ENCODE data around the gene TRIO.
A peak's percentile ranks its signal among the peaks of the same experiment; 100 is the strongest.

The TRIO gene

DNA sequence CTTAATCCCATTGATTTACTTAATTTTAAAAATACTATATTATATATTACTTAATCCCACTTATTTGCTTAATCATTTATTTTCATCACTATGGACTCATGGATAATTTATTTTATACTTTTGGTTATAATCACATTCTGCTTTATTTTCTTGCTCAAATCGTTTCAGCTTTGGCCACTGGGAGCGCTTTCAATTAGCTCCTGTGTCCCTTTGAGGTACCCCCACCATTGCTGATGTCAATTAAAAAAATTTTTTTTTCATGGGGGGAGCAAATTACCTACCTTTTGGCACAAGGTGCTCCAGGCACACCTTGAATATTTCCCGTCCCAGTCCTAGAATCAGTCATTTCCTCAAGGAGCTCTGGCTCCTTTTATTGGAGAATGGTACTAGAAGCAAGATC, 1.4 kb upstream of the TRIO start:
- CTCF ChIA-PET: interaction anchor here (0.6 to 2.0 kb wide), 7 partner anchors 10 to 104 kb away, joined by 3 to 8 read pairs (median 3); no protein-coding TSS in a partner anchor

DNA sequence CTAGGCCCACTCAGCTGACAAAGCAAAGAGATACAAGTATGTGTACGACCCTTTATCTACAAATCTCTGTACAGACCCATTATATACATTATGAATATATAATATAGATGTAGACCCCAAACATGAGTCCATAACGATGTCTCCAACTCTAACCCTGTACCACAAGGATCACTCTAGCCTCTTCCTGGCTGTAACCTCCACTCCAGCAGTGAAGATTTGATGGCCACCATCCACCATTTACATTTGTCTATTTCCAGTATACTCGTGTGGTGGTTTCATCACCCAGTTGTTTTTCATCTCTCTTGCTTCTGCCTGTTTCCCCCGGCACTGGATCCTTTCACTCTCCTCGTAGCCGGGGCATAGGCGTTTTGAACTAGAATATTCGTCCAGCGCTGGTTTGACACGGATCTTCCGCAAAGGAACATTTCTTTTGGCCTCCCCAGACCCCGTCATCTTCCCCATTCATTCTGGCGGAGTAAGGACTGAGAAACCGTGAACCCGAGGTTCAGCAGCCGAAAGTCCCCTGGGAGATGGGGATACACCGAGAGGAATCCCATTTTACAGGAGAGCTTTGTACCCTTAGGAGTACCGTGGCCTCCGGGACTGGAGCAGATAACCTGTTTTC, 828 bp upstream of the TRIO start:
- Histone ChIP-seq H3K27ac (ENCODE audit: extremely low read depth, low read depth, low read length) (peak overlapping the region; percentile 98), H3K4me1 (ENCODE audit: control insufficient read depth, insufficient read depth, low read length) (peaks cover 37% of the 10 kb centered on the region), H3K4me3 (ENCODE audit: low read depth, low read length) (peak overlapping the region; percentile 69), H3K36me3 (ENCODE audit: control insufficient read depth in 2 of 2, insufficient read depth in 1 of 2, low read length in 2 of 2) (no peaks in the 10 kb centered on the region), H3K9me3 (ENCODE audit: control insufficient read depth, insufficient read depth, low read depth, low read length) (no peaks in the 10 kb centered on the region)
- POLR2A ChIA-PET: interaction anchor here (1.0 to 2.2 kb wide), 2 partner anchors 10 to 13 kb away, joined by 4 to 13 read pairs; no protein-coding TSS in a partner anchor
- TF ChIP-seq PRDM1 (tag by site-specific recombination; IDR thresholded peaks at IDR 0.05): 0 out of 2 replicates have a peak, but pooled peaks have one; percentile 29
- TF ChIP-seq ZNF600 (tag by site-specific recombination; IDR thresholded peaks at IDR 0.05): peak; percentile 35; the same call in 1 of the 2 replicates
- TF ChIP-seq ZNF335 (tag by site-specific recombination; conservative IDR thresholded peaks at IDR 0.05): peak; percentile 57; the same call in 1 of the 2 replicates
- TF ChIP-seq, protein P1, sequence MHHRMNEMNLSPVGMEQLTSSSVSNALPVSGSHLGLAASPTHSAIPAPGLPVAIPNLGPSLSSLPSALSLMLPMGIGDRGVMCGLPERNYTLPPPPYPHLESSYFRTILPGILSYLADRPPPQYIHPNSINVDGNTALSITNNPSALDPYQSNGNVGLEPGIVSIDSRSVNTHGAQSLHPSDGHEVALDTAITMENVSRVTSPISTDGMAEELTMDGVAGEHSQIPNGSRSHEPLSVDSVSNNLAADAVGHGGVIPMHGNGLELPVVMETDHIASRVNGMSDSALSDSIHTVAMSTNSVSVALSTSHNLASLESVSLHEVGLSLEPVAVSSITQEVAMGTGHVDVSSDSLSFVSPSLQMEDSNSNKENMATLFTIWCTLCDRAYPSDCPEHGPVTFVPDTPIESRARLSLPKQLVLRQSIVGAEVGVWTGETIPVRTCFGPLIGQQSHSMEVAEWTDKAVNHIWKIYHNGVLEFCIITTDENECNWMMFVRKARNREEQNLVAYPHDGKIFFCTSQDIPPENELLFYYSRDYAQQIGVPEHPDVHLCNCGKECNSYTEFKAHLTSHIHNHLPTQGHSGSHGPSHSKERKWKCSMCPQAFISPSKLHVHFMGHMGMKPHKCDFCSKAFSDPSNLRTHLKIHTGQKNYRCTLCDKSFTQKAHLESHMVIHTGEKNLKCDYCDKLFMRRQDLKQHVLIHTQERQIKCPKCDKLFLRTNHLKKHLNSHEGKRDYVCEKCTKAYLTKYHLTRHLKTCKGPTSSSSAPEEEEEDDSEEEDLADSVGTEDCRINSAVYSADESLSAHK (tag by site-specific recombination; IDR thresholded peaks at IDR 0.05): no peak
- CTCF ChIA-PET: interaction anchor here (0.6 to 2.0 kb wide), 9 partner anchors 8 to 183 kb away, joined by 3 to 8 read pairs (median 3); no protein-coding TSS in a partner anchor

More for the DNA sequence above, 1.4 kb upstream of the TRIO start:
- TF ChIP-seq ZNF670 (tag by site-specific recombination; IDR thresholded peaks at IDR 0.05; ENCODE audit: low read depth): no peak
- TF ChIP-seq ZNF549 (tag by site-specific recombination; IDR thresholded peaks at IDR 0.05): no peak
- TF ChIP-seq ZBTB48 (tag by site-specific recombination; IDR thresholded peaks at IDR 0.05): no peak
- no peak for TF ChIP-seq ZNF274 (IDR thresholded peaks at IDR 0.05; ENCODE audit: low read length)
- no peak for TF ChIP-seq ZNF274 (tag by site-specific recombination; IDR thresholded peaks at IDR 0.05; ENCODE audit: borderline replicate concordance)
- TF ChIP-seq, protein P2, sequence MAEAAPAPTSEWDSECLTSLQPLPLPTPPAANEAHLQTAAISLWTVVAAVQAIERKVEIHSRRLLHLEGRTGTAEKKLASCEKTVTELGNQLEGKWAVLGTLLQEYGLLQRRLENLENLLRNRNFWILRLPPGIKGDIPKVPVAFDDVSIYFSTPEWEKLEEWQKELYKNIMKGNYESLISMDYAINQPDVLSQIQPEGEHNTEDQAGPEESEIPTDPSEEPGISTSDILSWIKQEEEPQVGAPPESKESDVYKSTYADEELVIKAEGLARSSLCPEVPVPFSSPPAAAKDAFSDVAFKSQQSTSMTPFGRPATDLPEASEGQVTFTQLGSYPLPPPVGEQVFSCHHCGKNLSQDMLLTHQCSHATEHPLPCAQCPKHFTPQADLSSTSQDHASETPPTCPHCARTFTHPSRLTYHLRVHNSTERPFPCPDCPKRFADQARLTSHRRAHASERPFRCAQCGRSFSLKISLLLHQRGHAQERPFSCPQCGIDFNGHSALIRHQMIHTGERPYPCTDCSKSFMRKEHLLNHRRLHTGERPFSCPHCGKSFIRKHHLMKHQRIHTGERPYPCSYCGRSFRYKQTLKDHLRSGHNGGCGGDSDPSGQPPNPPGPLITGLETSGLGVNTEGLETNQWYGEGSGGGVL (tag by site-specific recombination; IDR thresholded peaks at IDR 0.05): no peak
- peak; percentile 34; the same call in 1 of the 2 replicates for TF ChIP-seq ZNF561 (tag by site-specific recombination; IDR thresholded peaks at IDR 0.05; ENCODE audit: borderline replicate concordance)
- TF ChIP-seq ZNF677 (tag by site-specific recombination; IDR thresholded peaks at IDR 0.05): no peak
- no peaks in the 10 kb centered on the region for H3K9me3 ChIP-seq (ENCODE audit: control insufficient read depth, insufficient read depth, low read depth, low read length)
- H3K36me3 ChIP-seq (ENCODE audit: control insufficient read depth in 2 of 2, insufficient read depth in 1 of 2, low read length in 2 of 2): no peaks in the 10 kb centered on the region
- H3K4me3 ChIP-seq (ENCODE audit: low read depth, low read length): no peak overlapping the region
- no peak overlapping the region for H3K27ac ChIP-seq (ENCODE audit: extremely low read depth, low read depth, low read length)
- POLR2A ChIA-PET: interaction anchor here (2.2 kb wide), 1 partner anchor 9 kb away, joined by 13 read pairs; no protein-coding TSS in a partner anchor
- peaks cover 32% of the 10 kb centered on the region for H3K4me1 ChIP-seq (ENCODE audit: control insufficient read depth, insufficient read depth, low read length)

DNA sequence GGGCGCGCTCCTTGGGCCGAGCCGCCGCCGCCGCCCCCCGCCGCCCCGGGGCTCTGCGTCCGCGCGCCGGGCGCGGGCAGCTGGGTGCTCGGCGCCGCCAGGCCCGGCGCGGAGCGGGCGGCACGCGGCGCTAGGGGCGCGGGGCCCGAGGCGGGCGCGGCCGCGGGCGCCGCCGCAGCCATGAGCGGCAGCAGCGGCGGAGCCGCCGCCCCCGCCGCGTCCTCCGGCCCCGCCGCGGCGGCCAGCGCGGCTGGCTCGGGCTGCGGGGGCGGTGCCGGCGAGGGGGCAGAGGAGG, 351 bp downstream of the TRIO start:
- POLR2A ChIA-PET: interaction anchor here (0.5 to 2.6 kb wide), 9 partner anchors 11 to 144 kb away, joined by 3 to 28 read pairs (median 3); no protein-coding TSS in a partner anchor

More for the DNA sequence above, 351 bp downstream of the TRIO start:
- H3K27ac ChIP-seq (ENCODE audit: extremely low read depth, low read depth, low read length): peak overlapping the region; percentile 98
- CTCF ChIA-PET: interaction anchor here (0.6 to 2.0 kb wide), 15 partner anchors 10 to 182 kb away, joined by 3 to 8 read pairs (median 3); no protein-coding TSS in a partner anchor
- no peaks in the 10 kb centered on the region for H3K36me3 ChIP-seq (ENCODE audit: control insufficient read depth in 2 of 2, insufficient read depth in 1 of 2, low read length in 2 of 2)
- H3K9me3 ChIP-seq (ENCODE audit: control insufficient read depth, insufficient read depth, low read depth, low read length): no peaks in the 10 kb centered on the region
- H3K4me1 ChIP-seq (ENCODE audit: control insufficient read depth, insufficient read depth, low read length): peaks cover 44% of the 10 kb centered on the region
- TF ChIP-seq, protein P3, sequence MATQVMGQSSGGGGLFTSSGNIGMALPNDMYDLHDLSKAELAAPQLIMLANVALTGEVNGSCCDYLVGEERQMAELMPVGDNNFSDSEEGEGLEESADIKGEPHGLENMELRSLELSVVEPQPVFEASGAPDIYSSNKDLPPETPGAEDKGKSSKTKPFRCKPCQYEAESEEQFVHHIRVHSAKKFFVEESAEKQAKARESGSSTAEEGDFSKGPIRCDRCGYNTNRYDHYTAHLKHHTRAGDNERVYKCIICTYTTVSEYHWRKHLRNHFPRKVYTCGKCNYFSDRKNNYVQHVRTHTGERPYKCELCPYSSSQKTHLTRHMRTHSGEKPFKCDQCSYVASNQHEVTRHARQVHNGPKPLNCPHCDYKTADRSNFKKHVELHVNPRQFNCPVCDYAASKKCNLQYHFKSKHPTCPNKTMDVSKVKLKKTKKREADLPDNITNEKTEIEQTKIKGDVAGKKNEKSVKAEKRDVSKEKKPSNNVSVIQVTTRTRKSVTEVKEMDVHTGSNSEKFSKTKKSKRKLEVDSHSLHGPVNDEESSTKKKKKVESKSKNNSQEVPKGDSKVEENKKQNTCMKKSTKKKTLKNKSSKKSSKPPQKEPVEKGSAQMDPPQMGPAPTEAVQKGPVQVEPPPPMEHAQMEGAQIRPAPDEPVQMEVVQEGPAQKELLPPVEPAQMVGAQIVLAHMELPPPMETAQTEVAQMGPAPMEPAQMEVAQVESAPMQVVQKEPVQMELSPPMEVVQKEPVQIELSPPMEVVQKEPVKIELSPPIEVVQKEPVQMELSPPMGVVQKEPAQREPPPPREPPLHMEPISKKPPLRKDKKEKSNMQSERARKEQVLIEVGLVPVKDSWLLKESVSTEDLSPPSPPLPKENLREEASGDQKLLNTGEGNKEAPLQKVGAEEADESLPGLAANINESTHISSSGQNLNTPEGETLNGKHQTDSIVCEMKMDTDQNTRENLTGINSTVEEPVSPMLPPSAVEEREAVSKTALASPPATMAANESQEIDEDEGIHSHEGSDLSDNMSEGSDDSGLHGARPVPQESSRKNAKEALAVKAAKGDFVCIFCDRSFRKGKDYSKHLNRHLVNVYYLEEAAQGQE (tag by site-specific recombination; IDR thresholded peaks at IDR 0.05): no peak
- TF ChIP-seq ZFP3 (tag by site-specific recombination; IDR thresholded peaks at IDR 0.05; ENCODE audit: low read depth): no peak
- TF ChIP-seq ZNF335 (tag by site-specific recombination; conservative IDR thresholded peaks at IDR 0.05): no peak
- TF ChIP-seq SP3 (tag by site-specific recombination; IDR thresholded peaks at IDR 0.05): no peak
- peak overlapping the region; percentile 69 for H3K4me3 ChIP-seq (ENCODE audit: low read depth, low read length)
